Daoy (cell line): Measurements from ENCODE around the gene ZBTB46. TPM values are rescaled to one million over a fixed set of nuclear protein-coding genes. Genes with fewer than 3 reads are reported as not detected.
"Not testable (repeated sequence)": the region's sequence is repeated elsewhere in the genome, so short reads cannot be mapped to it uniquely, and the experiment has no call there.

ENCODE experiments used
- DNase-seq: peaks from one replicate; pipeline ENCODE4 v3.0.0-alpha.2; 2015; ENCODE audit warnings: low read depth
- total RNA-seq: library from RNA; depleted of rRNA; stranded (reverse); fragments of >200 nt; shearing (Covaris generic); gene quantifications from 2 replicates; pipeline ENCODE4 v1.2.3, GENCODE V29; 2014

The ZBTB46 gene
- total RNA-seq, 1 experiment from 2014 or later: 3.5 TPM

DNA sequence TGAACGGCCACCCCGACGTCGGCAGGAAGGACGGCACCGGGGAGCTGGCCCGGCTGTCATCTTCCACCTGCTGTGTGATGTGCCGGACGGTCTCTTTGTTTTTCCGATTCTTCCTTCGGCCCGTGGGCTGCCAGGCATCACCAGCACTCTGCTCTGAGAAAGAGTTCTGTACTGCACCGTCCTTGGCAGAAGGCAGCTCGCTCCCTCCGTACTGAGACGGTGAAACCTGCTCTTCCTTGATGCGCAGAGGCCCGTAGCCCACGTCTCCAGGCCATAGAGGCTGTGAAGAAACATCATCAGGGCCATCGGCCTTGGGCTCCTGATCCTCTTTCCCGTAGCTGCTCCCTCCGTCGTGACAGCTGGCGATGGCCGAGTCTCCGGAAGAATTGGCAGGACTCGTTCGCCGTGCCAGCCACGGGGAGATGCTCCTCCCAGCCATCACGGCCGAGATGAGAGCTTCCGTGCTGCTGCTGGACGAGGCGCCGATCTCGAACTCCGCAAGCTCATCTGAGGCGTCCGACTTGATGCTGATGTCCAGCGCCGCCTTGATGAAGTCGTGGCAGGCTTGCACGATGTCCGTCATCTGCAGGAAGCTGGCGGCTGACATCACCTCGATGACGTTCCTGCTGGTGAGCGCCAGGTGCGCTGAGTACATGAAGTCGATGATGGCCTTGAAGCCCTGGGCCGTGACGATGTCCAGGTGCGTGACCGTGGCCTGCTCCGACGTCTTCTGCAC, 41.1 kb downstream of the ZBTB46 start:
- no peak for DNase-seq

DNA sequence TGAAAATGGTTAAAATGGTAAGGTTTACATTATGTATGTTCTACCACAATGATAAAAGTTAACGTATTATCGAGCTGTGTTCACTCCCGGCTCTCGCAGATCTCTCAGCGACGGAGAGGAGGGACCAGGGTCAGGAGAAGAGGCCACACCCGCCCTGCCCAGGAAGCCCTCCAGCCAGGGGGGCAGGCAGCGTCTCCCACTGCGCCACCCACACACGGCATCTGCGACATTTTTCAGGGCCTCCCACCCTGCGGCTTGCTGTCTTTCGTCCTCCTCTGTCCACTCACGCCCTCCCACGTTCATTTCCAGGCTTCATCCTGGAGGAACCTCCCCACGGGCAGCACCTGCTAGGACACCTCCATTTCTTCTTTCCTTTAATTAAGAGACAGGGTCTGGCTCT, 43.3 kb downstream of the ZBTB46 start:
- DNase-seq: no peak

DNA sequence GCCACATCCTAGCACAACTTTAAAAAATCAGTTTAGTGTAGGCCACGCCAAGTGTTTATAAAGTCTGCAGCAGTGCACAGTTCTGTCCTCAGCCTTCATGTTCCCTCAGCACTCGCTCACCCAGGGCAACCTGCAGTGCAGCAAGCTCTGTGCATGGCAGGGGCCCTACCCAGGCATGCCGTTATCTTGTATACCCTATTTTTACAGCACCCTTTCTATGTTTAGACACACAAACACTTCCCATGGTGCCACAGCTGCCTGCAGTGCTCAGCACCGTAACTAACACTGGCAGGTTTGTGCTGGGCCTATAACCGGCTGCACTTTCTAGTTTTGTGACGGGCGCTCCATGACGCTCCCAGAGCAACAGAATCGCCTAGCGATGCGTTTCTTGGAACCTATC, 43.8 kb downstream of the ZBTB46 start:
- no peak for DNase-seq

DNA sequence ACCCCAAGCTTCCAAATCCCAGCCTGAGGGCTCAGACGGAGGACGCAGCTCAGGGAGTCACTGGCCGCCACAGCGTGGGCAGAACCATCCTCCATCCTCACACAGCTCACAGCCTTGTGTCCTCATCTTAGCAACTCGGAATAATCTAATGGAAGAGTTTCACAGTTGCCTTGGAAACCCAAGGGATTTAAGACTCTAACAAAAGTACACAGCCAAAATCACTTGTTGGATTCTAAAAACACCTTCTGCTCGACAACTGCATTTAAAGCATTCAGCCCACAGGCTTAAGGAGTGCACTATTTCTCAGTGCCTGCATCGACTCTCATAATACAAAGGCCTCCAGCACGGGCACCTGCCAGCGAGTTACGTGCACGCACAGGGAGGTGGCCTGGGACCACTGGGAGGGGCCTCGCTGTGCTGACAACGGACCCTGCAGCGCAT, 45.4 kb downstream of the ZBTB46 start:
- no peak for DNase-seq

DNA sequence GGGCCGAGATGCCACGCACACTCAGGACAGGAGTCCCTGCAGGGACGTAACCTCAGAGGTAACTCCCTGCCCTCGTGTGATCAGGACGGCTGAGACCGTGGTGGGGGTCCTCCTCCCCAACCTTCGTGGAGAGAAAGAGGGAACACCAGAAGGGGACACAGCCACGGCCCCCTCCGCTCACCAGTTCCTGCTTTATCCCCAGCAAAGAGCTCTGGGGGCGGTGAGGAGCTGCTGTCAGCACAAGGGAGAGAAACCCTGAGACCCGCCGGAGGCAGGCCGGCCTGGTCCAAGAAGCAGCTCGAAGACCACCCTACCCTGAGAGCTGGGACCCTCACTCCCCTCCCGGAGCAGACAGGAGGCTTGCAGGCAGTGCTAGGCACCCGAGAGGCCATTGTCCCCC, 47.1 kb downstream of the ZBTB46 start:
- no peak for DNase-seq

DNA sequence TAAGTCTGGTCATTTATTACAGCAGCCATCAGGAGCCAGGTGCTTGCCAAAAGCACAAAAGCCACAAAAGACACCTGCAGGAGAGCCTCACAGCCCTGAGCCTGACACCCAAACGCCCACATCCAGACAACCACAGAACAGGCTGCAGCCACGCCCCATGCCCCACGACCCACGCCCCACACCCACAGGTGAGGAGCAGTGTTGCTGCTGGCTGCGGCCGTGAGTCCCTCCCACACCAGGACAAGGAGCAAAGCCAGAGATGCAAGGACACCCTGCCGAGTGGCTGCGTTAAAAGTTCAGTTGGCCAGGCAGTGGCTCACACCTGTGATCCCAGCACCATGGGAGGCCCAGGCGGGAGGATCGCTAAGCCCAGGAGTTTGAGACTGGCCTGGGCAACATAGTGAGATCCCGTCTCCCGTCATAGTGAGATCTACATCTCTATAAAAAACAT, 48.5 kb downstream of the ZBTB46 start:
- no peak for DNase-seq

DNA sequence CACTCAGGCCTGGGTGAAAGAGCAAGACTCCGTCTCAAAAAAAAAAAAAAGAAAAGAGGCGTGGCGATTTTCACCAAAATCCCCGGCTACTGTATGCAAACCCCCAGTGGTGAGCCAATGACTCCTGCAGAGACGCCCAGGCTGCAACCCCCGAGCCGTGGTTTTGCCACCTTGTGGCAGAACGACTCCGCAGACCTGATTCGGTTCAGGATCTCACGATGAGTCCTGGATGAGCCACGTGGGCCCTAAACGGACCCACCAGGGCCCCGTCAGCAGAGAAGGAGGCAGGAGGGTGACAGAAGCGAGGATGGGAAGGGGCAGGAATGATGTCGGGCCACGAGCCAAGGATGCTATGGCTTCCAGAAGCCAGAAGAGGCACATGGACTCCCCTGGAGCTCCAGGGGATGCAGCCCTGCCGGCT, 49.0 kb downstream of the ZBTB46 start:
- DNase-seq: no peak

DNA sequence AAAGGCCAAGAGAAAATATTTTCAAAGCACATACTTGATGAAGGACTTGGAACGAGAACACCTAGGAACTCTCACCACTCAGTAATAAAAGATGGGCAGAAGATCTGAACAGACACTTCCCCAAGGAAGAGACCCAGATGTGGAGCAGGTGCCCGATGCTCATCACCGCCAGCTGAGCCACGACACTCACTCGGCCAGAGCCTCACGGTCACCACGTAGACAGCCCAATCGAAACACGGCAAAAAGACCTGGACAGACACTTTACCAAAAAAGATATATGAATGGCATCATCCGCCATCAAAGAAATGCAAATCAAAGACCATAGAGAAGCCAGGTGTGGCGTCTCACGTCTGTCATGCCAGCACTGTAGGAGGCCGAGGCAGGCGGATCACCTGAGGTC, 49.9 kb downstream of the ZBTB46 start:
- DNase-seq: no peak

DNA sequence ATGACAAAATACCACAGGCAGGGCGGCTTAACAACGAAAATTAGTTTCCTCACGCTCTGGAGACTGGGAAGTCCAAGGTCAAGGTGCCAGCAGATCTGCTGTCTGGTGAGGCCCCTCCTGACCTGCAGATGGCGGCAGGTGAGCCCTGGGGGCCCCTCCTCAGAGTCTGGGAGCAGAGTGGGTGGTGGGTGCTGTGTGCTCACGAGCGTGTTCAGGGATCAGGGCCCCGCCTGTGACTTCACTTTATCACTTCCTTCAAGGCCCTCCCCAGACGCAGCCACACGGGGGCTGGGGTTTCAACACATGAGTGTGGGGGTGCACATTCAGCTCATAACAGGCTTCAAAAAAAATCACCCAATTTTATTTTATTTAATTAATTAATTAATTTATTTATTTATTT, 52.2 kb downstream of the ZBTB46 start:
- DNase-seq: no peak

DNA sequence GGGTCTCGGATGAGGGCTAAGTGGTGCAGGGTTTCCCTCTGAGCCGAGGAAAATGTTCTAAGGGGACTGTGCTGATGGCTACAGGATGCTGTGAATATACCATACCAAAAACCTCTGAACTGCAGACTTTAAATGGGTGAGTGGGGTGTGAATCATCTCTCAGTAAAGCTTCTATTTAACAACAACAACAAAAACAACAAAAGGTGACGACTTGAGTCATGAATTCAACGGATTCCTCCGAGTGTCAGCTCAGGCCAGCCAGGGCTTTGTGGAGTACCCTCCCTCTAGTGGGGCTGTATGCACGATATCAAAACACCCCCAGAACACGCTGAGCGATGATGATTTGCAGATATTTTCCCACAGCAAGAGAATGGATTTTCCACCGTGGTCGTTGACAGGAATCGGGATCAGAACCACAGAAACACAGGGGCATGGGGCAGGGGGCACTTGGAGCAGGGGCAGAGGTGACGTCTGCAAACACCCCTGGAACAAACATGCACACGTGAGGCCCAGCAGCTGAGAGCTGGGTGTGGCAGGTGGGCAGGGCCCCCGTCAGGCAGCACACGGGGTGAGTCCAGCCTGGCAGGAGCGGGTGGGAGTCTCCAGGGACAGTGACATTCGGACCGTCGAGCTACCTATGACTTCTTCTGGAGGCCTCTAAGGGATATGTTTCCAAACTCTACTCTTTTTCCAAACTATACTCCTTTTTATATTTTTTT, 52.9 kb downstream of the ZBTB46 start:
- no peak for DNase-seq

DNA sequence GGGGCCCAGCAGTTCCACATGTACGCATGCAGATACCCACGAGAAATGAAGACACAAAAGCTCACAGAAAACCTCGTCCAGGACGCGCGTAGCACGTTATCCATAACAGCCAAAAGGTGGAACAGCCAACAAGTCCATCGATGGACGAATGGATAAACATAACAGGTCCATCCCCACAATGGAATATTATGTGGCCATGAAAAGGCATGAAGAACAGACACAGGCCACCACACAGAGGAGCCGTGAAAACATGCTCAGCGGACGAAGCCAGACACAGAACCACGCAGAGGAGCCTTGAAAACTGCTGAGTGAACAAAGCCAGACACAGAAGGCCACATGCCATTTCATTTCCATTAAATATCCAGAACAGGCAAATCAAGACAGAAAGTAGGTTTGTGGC, 53.5 kb downstream of the ZBTB46 start:
- DNase-seq: no peak

DNA sequence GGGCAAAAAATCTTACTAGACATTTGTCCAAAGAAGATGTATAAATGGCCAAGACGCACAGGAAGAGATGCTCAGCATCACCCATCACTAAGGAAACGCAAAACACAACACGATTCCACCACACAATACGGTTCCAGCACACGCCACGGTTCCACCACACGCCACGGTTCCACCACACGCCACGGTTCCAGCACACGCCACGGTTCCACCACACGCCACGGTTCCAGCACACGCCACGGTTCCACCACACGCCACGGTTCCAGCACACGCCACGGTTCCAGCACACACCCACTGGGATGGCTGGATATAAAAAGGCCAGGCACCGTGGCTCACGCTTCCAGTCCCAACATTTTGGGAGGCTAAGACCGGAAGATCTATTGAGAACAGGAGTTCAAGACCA, 54.2 kb downstream of the ZBTB46 start:
- DNase-seq: not testable (repeated sequence)

DNA sequence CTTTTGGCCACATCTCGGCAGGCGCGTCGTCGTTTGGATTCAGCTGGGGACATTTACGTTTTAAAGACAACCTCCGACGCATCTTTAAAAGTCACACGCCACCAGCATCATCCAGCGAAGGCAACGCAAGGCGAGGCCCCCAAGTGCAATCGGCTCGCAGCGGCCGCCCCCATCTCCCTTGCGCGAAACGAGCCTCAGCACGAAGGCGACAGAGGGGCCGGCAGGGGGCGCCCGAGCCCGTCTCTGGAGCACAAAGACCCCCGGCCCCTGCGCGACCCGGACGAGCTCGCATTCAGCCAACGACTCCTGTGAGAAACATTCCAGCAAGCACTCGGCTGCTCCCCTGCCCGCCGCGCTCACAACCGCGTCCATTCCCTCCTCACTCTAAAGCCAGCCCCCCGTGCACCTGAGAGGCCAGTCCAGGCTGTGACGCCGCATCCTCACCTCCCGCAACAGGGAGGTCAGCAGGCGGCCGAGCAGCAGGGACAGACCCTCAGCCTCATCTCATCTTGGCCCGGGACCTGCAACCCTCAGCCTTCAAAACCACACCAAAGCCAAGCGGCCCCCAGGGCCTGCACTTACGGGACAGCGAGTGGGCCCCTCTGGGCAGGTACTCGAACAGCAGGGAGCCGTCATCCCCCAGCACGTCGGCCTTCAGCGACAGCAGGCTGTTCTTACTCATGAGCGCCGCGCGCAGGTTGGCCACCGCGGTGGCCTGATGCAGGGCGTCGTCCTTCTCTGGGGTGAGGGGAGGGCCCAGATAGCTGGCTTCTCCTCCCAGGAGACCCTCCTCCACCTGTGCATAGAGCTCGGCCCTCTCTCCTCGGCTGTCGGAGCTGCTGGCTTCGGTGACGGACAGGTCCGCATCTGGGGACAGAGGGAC, 55.7 kb downstream of the ZBTB46 start:
- peak; percentile 41 for DNase-seq

DNA sequence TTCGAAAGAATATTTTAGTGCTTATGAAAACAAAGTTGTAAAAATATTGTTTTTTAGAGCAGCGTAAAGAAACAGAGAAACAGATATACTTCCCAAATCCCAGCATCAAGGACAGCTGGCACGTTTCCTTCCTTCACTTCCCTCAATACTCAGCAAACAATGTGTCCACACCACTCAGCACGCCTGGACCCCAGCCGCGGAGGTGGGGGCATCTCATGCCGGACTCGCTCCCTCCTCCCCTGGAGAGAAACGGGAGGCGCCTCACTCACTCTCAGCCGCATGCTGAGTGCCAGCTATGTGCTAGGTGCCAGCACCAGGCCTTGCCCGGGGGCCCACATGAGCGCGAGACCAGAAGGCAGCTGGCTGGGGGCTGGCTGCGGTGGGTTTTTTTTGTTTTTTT, 56.8 kb downstream of the ZBTB46 start:
- no peak for DNase-seq

DNA sequence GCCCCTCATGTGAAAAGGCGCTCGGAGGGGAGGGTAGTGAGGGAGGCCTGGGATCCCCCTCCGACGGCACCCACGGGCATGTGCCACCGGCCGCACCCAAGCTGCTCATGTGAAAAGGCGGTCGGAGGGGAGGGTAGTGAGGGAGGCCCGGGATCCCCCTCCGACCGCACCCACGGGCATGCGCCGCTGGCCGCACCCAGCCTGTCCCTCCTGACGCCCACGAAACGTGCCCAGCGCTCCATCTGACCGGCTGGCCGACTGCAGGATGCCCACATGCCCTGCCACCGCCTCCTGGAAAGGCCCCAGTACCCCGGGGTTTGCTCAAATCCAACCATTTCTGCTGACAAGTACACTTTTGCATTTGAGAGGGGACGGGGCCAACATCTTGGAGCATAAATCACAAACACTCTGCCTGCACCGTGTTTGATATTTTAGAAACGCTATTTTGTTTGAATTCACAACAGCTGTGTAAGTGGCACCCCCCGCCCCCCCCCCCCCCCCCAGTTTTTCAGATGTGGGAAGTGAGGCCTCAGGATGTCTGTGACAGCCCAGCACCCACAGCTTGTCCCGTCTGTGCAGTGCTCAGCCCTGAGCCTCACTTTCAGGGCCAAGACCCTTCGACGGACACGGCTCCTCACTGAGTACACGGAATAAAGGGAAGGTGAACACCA, 57.4 kb downstream of the ZBTB46 start:
- DNase-seq: no peak

DNA sequence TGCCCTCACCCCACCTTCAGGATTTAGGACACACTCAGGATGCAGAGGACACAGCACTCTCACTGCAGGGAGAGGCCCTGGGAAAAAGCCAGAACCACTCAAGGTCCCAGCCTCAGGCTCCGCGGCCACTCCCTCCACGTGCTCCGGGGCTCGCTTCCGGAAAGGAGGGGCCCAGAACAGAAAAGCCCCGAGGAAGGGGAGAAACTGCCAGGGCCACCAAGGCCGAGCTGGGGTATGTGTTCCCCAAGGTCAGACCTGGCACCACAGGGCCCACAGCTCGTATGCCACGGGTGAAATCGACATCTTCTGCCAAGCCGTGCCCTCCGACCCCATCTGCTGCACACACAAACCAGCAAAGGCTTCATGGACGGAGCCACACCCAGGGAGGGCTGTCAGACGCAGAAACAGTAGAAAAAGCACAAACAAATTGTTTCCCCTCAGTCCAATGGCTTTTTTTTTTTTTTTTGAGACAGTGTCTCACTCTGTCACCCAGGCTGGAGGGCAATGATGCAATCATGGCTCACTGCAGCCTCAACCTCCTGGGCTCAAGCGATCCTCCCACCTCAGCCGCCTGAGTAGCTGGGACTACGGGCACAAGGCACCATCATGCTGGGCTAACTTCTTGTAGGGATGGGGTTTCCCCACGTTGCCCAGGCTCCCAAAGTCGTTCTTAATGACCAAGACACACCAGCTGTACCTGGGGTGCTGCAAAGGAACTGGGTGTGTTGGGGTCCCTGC, 58.1 kb downstream of the ZBTB46 start:
- no peak for DNase-seq

DNA sequence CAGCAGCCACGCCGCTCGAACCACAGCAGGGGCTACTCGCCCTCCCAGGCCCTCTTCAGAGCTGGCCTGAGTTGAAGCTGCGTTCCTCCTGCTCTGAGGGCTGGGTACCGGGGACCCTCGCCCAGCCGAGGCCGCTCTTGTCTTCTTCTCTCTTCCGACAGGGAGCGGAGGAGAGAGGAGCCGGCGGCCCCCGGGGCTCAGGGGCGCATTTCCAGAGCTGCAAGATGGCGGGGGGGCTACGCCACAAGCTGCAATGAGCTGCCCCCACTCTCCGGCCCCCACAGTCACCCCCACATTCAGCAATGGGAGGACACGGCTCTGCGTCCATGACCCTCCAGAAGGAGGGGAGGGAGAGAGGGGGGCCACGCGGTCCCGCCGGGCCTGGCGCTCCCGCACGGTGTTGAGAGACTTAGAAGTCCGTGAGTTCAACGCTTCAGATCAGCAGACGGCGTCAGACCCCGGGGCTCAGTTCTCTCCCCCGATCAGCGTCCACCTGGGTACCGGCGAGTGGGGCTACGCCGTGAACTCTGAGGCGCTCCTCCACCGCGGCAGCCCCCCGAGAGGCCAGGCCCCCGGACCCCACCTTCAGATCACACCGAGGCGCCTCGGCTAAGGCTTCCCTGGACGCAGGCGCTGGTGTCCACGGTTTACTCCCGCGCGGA, 59.9 kb downstream of the ZBTB46 start:
- DNase-seq: no peak

DNA sequence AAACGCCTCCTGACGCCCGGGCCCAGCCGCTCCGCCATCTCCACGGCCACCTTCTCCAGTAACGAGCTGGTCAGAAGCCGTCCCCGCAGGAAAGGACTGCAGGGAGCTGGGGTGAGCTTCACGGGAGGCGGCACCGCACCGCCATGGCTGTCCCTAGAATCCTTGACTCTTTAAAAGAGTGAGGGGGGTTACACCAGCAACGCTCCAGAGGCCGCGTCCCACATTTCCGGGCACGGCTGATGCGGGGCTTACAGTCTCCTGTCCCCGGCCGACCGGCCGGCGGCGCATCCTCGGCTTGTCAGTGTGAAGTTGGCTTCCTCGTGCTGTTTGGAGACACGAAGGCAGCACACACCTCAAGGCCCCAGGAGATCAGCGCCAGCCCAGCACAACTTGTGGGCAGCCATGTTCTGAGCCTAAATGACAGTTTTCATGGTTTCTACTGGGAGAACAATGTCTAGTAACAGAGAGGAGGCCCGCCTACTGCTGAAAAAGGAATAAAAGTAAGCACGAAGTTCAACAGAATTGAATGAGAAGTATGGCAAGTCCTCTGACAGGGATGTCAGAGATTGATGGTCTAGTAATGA, 61.1 kb downstream of the ZBTB46 start:
- no peak for DNase-seq

DNA sequence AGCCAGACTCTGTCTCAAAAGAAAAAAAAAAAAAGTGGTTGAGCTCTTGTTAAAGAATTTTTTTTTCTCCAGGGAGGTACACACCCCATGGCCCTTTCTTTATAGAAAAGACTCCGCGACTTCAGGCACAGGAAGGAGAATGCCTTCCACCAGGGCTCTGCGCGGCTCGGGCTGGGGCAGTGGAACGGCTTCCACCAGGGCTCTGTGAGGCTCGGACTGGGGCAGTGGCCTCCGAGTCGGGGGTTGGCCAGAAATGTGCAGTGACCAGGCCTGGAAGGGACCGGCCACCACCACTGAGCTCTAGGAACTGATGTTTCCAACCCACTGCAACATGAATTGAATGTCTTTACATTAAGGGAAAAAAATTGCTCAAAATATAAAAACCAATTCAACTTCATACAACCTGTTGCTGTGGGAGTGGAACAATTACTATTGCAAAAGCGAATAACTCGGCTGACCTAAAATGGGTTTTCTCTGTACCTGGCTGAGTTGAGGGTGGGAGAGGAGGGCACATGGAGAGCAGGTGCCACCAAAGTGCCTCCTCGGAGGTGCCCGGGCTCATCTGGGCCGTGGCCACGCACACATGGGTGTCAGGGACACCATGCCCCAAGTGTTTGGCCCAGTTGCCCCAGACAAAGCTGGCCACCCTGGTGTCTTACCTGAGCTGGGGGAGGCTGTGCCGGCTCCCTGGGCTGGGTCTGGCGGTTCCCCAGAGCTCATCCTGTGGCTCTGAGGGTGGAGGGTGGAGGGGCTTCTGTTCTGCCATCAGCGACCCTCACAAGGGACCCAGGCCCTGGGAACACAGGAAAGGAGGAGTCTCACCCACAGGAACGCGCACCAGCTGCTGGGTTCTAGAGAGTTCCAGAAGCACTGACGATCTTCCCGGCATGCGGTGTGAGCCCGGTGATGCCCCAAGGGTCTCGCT, 62.2 kb downstream of the ZBTB46 start:
- no peak for DNase-seq
